Stimulated activated CD4-positive, alpha-beta T cell treated with anti-CD3 and anti-CD28 coated beads, Interleukin-4, amount 100 ng/mL, for 1 hour (primary cell): ENCODE measurements around the gene ARHGAP11A.

Experiments used
- DNase-seq: peaks from one replicate; pipeline ENCODE4 v3.0.0-alpha.2; 2020

Gene ARHGAP11A

DNA sequence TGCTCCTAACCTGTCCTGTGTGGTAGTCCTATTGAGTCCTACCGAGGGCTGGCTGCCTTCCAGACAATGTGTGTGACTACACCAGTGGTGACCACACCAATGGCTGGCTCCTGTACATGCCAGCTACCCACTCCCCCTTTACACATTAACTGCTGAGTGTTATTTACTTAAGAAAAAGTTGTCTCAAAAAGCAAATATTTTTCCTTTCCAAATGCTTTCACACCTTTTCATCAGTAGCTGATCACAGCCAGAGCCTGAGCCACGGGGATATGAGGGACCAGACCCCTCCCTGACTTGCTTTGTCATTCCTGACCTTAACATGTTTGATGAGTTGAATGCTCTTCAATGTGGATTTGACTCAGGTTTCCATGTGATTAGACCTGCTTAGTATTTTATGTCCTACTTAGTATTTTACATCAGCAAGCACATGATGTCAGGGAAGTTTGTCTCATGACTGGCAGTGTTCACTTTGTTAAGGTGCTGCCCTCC, 72.9 kb downstream of the ARHGAP11A start:
- no peak for DNase-seq
